Neural progenitor cell (in vitro differentiated cells): ENCODE results near the gene ADK. TPM values are rescaled to one million over a fixed set of nuclear protein-coding genes. Genes with fewer than 3 reads are reported as not detected.

Experiments
- DNase-seq: peaks from one replicate; pipeline ENCODE4 v3.0.0-alpha.2; 2016; ENCODE audit warnings: low spot score
- H2AFZ ChIP-seq: fragments of 200-600 bp; sonication (generic); replicated peaks from 2 replicates; pipeline ENCODE4 v1.6.1; 2016; ENCODE audit warnings: antibody characterized with exemption
- H3F3A ChIP-seq: fragments of 200-600 bp; sonication (generic); 2 replicates; pipeline ENCODE4 v1.6.1; 2016; ENCODE audit warnings: antibody characterized with exemption, low read depth
- H3K27ac ChIP-seq: fragments of 200-600 bp; sonication (generic); 2 replicates; pipeline ENCODE4 v1.5.1; 2016; ENCODE audit warnings: mild to moderate bottlenecking
- H3K27me3 ChIP-seq: fragments of 200-600 bp; sonication (generic); 2 replicates; pipeline ENCODE4 v1.6.1; 2016; ENCODE audit warnings: mild to moderate bottlenecking, moderate library complexity
- H3K36me3 ChIP-seq: fragments of 200-600 bp; sonication (generic); 2 replicates; pipeline ENCODE4 v1.5.1; 2016
- H3K4me1 ChIP-seq: fragments of 200-600 bp; sonication (generic); 2 replicates; pipeline ENCODE4 v1.6.1; 2016; ENCODE audit warnings: mixed run types
- H3K4me2 ChIP-seq: fragments of 200-600 bp; sonication (generic); 2 replicates; pipeline ENCODE4 v1.6.1; 2016
- H3K4me3 ChIP-seq: fragments of 200-600 bp; sonication (generic); 2 replicates; pipeline ENCODE4 v1.5.1; 2016
- H3K79me2 ChIP-seq: fragments of 200-600 bp; sonication (generic); 2 replicates; pipeline ENCODE4 v1.6.1; 2016; ENCODE audit warnings: low read depth
- H3K9ac ChIP-seq: fragments of 200-600 bp; sonication (generic); 2 replicates; pipeline ENCODE4 v1.6.1; 2016
- H3K9me3 ChIP-seq: fragments of 200-600 bp; sonication (generic); 2 replicates; pipeline ENCODE4 v1.5.1; 2016; ENCODE audit warnings: low read depth
- H4K20me1 ChIP-seq: fragments of 200-600 bp; sonication (generic); 2 replicates; pipeline ENCODE4 v1.6.1; 2016; ENCODE audit warnings: low read depth
- H3K27ac Mint-ChIP-seq: 3 replicates; pipeline ENCODE4 v1.8.0; 2021; ENCODE audit warnings: mixed read lengths
- H3K27me3 Mint-ChIP-seq: 2 replicates; pipeline ENCODE4 v1.8.0; 2022; ENCODE audit warnings: low read depth, mild to moderate bottlenecking, inconsistent platforms, moderate library complexity, mixed read lengths; ENCODE audit not compliant: insufficient read depth
- H3K36me3 Mint-ChIP-seq: 3 replicates; pipeline ENCODE4 v1.8.0; 2021; ENCODE audit warnings: mixed read lengths
- H3K4me1 Mint-ChIP-seq: 3 replicates; pipeline ENCODE4 v1.8.0; 2021; ENCODE audit warnings: mixed read lengths
- H3K4me3 Mint-ChIP-seq: 3 replicates; pipeline ENCODE4 v1.8.0; 2021; ENCODE audit warnings: mild to moderate bottlenecking, moderate library complexity, mixed read lengths
- H3K9me3 Mint-ChIP-seq: 3 replicates; pipeline ENCODE4 v1.8.0; 2020; ENCODE audit warnings: mixed read lengths
- CTCF ChIP-seq: fragments of 200-600 bp; sonication (generic); IDR thresholded peaks from 2 replicates; pipeline ENCODE4 v1.5.1; 2017; ENCODE audit warnings: antibody characterized with exemption, mild to moderate bottlenecking
- EZH2 ChIP-seq: fragments of 200-600 bp; sonication (generic); IDR thresholded peaks from 2 replicates; pipeline ENCODE4 v1.6.1; 2017; ENCODE audit warnings: antibody characterized with exemption, mild to moderate bottlenecking, moderate library complexity
- EZH2phosphoT487 ChIP-seq: fragments of 200-600 bp; sonication (generic); IDR thresholded peaks from 2 replicates; pipeline ENCODE4 v1.6.1; 2017; ENCODE audit warnings: antibody characterized with exemption
- total RNA-seq: library from RNA; depleted of rRNA; stranded (reverse); fragments of >200 nt; gene quantifications from 2 replicates; pipeline ENCODE4 v1.2.3, GENCODE V29; 2015; ENCODE audit warnings: low replicate concordance

The ADK gene
- total RNA-seq, 1 donor from 2014 or later: 50.9 TPM

GRCh38 chr10:74483356-74483755 is 332.3 kb downstream of the ADK start:
- Histone ChIP-seq H3K4me3 (no peak overlapping the region), H3K36me3 (no peaks in the 10 kb centered on the region), H2AFZ (no peak overlapping the region), H3K79me2 (no peaks in the 10 kb centered on the region), H3K4me2 (no peak overlapping the region), H3F3A (no peaks in the 10 kb centered on the region), H3K27me3 (no peaks in the 10 kb centered on the region), H3K9ac (no peak overlapping the region), H3K4me1 (no peaks in the 10 kb centered on the region), H3K27ac (no peak overlapping the region), H3K9me3 (no peaks in the 10 kb centered on the region), H4K20me1 (no peaks in the 10 kb centered on the region)
- no peaks in the 10 kb centered on the region for H3K4me1 Mint-ChIP-seq
- TF ChIP-seq CTCF (no peak), EZH2phosphoT487 (no peak), EZH2 (no peak)
- no peak for DNase-seq
- peaks cover 2% of the 10 kb centered on the region for H3K27me3 Mint-ChIP-seq
- no peak overlapping the region for H3K4me3 Mint-ChIP-seq
- peaks cover 14% of the 10 kb centered on the region for H3K9me3 Mint-ChIP-seq
- H3K27ac Mint-ChIP-seq: no peak overlapping the region
- H3K36me3 Mint-ChIP-seq: peaks cover 9% of the 10 kb centered on the region

GRCh38 chr10:74485283-74485682 is 334.3 kb downstream of the ADK start:
- H3K27ac ChIP-seq: no peak overlapping the region
- H3K27ac Mint-ChIP-seq: no peak overlapping the region
- H3K4me2 ChIP-seq: no peak overlapping the region
- no peak overlapping the region for H2AFZ ChIP-seq
- H3K4me1 ChIP-seq: no peaks in the 10 kb centered on the region
- no peak overlapping the region for H3K4me3 Mint-ChIP-seq
- no peaks in the 10 kb centered on the region for H3F3A ChIP-seq
- H3K36me3 Mint-ChIP-seq: peaks cover 8% of the 10 kb centered on the region
- peaks cover 2% of the 10 kb centered on the region for H3K27me3 Mint-ChIP-seq
- no peaks in the 10 kb centered on the region for H4K20me1 ChIP-seq
- no peaks in the 10 kb centered on the region for H3K27me3 ChIP-seq
- H3K4me3 ChIP-seq: no peak overlapping the region
- no peaks in the 10 kb centered on the region for H3K9me3 ChIP-seq
- DNase-seq: no peak
- peaks cover 9% of the 10 kb centered on the region for H3K9me3 Mint-ChIP-seq
- H3K4me1 Mint-ChIP-seq: no peaks in the 10 kb centered on the region
- no peaks in the 10 kb centered on the region for H3K79me2 ChIP-seq
- H3K36me3 ChIP-seq: no peaks in the 10 kb centered on the region
- no peak for TF ChIP-seq EZH2phosphoT487
- TF ChIP-seq EZH2: no peak
- TF ChIP-seq CTCF: no peak
- H3K9ac ChIP-seq: no peak overlapping the region

- no peak overlapping the region for H2AFZ ChIP-seq
- no peak overlapping the region for H3K9ac ChIP-seq
- no peaks in the 10 kb centered on the region for H3K4me1 Mint-ChIP-seq
- H3K36me3 Mint-ChIP-seq: peaks cover 8% of the 10 kb centered on the region
- H3K9me3 ChIP-seq: no peaks in the 10 kb centered on the region
- H3K27me3 Mint-ChIP-seq: peaks cover 2% of the 10 kb centered on the region
- H3K27me3 ChIP-seq: no peaks in the 10 kb centered on the region
- no peak overlapping the region for H3K4me2 ChIP-seq
- no peak overlapping the region for H3K4me3 Mint-ChIP-seq
- TF ChIP-seq CTCF (no peak), EZH2phosphoT487 (no peak), EZH2 (no peak)
- H3F3A ChIP-seq: no peaks in the 10 kb centered on the region
- no peaks in the 10 kb centered on the region for H3K4me1 ChIP-seq
- no peaks in the 10 kb centered on the region for H3K79me2 ChIP-seq
- no peaks in the 10 kb centered on the region for H3K36me3 ChIP-seq
- H4K20me1 ChIP-seq: no peaks in the 10 kb centered on the region
- no peak overlapping the region for H3K27ac Mint-ChIP-seq
- peaks cover 9% of the 10 kb centered on the region for H3K9me3 Mint-ChIP-seq
- DNase-seq: no peak
- no peak overlapping the region for H3K27ac ChIP-seq
- H3K4me3 ChIP-seq: no peak overlapping the region
These were observed 335.6 kb downstream of the ADK start for GRCh38 chr10:74486659-74487058.

- TF ChIP-seq EZH2: no peak
- TF ChIP-seq CTCF: no peak
- no peak for TF ChIP-seq EZH2phosphoT487
- H3K27me3 Mint-ChIP-seq: no peaks in the 10 kb centered on the region
- Histone ChIP-seq H3K4me3 (no peak overlapping the region), H3F3A (no peaks in the 10 kb centered on the region), H3K27ac (no peak overlapping the region), H3K27me3 (no peaks in the 10 kb centered on the region), H3K9ac (no peak overlapping the region), H3K4me2 (no peak overlapping the region), H3K4me1 (no peaks in the 10 kb centered on the region), H3K9me3 (no peaks in the 10 kb centered on the region), H2AFZ (no peak overlapping the region), H4K20me1 (no peaks in the 10 kb centered on the region), H3K79me2 (no peaks in the 10 kb centered on the region), H3K36me3 (no peaks in the 10 kb centered on the region)
- DNase-seq: no peak
- H3K4me1 Mint-ChIP-seq: no peaks in the 10 kb centered on the region
- H3K9me3 Mint-ChIP-seq: no peaks in the 10 kb centered on the region
- no peak overlapping the region for H3K27ac Mint-ChIP-seq
- H3K36me3 Mint-ChIP-seq: no peaks in the 10 kb centered on the region
- no peak overlapping the region for H3K4me3 Mint-ChIP-seq
These were observed 337.9 kb downstream of the ADK start for GRCh38 chr10:74488907-74489306.
